Lung (tissue), 12 donors: ENCODE results near the gene FAM120B. TPM values are rescaled to one million over a fixed set of nuclear protein-coding genes. Genes with fewer than 3 reads are reported as not detected.

Experiments used
- ATAC-seq: fragments of 200-7000 bp; cut with Tn5 transposase; one replicate; pipeline ENCODE4 v1.9.1; 2020; ENCODE audit warnings: moderate number of reproducible peaks; ENCODE audit not compliant: insufficient read depth, low FRiP score
- DNase-seq, 3 donors: peaks; one replicate each; pipeline ENCODE4 v3.0.0-alpha.2; 2013 to 2017
- H3K27ac ChIP-seq, 2 donors: one replicate each; pipeline ENCODE4 v1.5.1; 2013; ENCODE audit warnings: mild to moderate bottlenecking in 2 of 2, moderate library complexity in 2 of 2, control low read depth in 1 of 2, inconsistent platforms in 1 of 2, low read depth in 1 of 2, low read length in 1 of 2
- H3K27me3 ChIP-seq, 3 donors: one replicate each; pipeline ENCODE4 v1.5.1; 2013; ENCODE audit warnings: low read length in 2 of 3; ENCODE audit not compliant: control insufficient read depth in 3 of 3, insufficient read depth in 3 of 3
- H3K36me3 ChIP-seq, 4 donors: one replicate each; pipeline ENCODE4 v1.5.1; 2013; ENCODE audit warnings: low read length in 4 of 4, mild to moderate bottlenecking in 1 of 4, moderate library complexity in 1 of 4; ENCODE audit not compliant: control insufficient read depth in 4 of 4, insufficient read depth in 4 of 4
- H3K4me1 ChIP-seq, 5 donors: one replicate each; pipeline ENCODE4 v1.5.1; 2013; ENCODE audit warnings: low read length in 5 of 5, mild to moderate bottlenecking in 2 of 5, moderate library complexity in 1 of 5; ENCODE audit not compliant: control insufficient read depth in 5 of 5, insufficient read depth in 5 of 5
- H3K4me3 ChIP-seq: one replicate; pipeline ENCODE4 v1.5.1; 2013; ENCODE audit warnings: mild to moderate bottlenecking, control low read depth, moderate library complexity
- H3K9ac ChIP-seq, 2 donors: one replicate each; pipeline ENCODE4 v1.5.1; 2013; ENCODE audit warnings: low read length in 2 of 2, control low read depth in 1 of 2; ENCODE audit not compliant: insufficient read depth in 1 of 2
- H3K9me3 ChIP-seq, 4 donors: one replicate each; pipeline ENCODE4 v1.5.1; 2013; ENCODE audit warnings: low read length in 3 of 4, mild to moderate bottlenecking in 1 of 4, moderate library complexity in 1 of 4; ENCODE audit not compliant: control insufficient read depth in 4 of 4, insufficient read depth in 3 of 4
- CTCF ChIP-seq: IDR thresholded peaks from 2 replicates; pipeline ENCODE4 v1.5.1; 2012; ENCODE audit warnings: mild to moderate bottlenecking; ENCODE audit errors: control extremely low read depth, extremely low read depth
- WGBS, 2 donors: extraction: QIAGEN DNeasy Blood & Tissue Kit; methylation state at CpG; one replicate each; pipeline ENCODE4 v1.1.7; 2013; 5-methylcytosine and 5-hydroxymethylcytosine counted together
- polyA plus RNA-seq, 2 donors: library from polyadenylated mRNA; stranded (reverse); fragments of 200-250 nt; gene quantifications; one replicate each; pipeline ENCODE4 v1.2.1, GENCODE V29; 2013
- total RNA-seq, 2 donors: library from RNA; depleted of rRNA in 1 of 2; stranded (reverse); fragments of >200 nt in 1 of 2; gene quantifications; one replicate each; pipeline ENCODE4 v1.2.1, GENCODE V29; 2014 to 2021
- donor health status: control.
- donor health status: control.
- donor health status: Bipolar disorder and iron deficiency.
- donor health status: healthy.
- donor health status: DM: yes; HTN: yes; CAD: no.

FAM120B gene
- total and polyA plus RNA-seq, 4 donors = 8.5 to 35.6 (median 20.7) TPM

DNA sequence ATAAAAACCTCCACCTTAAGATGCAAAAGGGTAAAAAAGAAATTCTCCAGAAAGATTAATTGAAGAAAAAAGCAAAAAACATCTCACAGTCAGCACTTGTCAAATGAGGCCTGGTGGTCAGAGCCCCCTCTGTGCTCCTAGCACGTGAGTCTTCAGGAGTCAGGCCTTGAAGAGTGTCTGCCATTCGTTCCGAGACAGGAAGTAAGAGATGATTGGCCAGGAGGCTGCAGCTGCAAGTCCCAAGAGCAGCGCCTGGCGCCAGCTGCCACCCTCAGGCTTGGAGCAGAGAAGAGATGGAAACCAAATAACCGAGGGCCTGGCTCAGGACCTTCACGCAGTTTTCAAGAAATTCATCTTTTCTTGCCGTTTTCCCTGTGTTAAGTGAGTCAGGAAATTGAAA lies 65.0 kb downstream of the FAM120B start:
- H3K4me1 ChIP-seq = peaks cover 0 to 26% (median 7%) of the 10 kb centered on the region in 5 donors
- no peaks in the 10 kb centered on the region for H3K9me3 ChIP-seq
- H3K27ac ChIP-seq = no peak overlapping the region
- no peaks in the 10 kb centered on the region for H3K27me3 ChIP-seq
- no peak overlapping the region for H3K9ac ChIP-seq
- ATAC-seq (no peak), DNase-seq (peak; percentile 36 to 50 (median 44))
- H3K36me3 ChIP-seq = peaks cover 0 to 19% (median 5%) of the 10 kb centered on the region in 4 donors
- TF ChIP-seq CTCF = no peak
- H3K4me3 ChIP-seq = no peak overlapping the region
- WGBS, 2 donors = 83 to 88% methylated on average over 8 of the region's 8 CpGs

DNA sequence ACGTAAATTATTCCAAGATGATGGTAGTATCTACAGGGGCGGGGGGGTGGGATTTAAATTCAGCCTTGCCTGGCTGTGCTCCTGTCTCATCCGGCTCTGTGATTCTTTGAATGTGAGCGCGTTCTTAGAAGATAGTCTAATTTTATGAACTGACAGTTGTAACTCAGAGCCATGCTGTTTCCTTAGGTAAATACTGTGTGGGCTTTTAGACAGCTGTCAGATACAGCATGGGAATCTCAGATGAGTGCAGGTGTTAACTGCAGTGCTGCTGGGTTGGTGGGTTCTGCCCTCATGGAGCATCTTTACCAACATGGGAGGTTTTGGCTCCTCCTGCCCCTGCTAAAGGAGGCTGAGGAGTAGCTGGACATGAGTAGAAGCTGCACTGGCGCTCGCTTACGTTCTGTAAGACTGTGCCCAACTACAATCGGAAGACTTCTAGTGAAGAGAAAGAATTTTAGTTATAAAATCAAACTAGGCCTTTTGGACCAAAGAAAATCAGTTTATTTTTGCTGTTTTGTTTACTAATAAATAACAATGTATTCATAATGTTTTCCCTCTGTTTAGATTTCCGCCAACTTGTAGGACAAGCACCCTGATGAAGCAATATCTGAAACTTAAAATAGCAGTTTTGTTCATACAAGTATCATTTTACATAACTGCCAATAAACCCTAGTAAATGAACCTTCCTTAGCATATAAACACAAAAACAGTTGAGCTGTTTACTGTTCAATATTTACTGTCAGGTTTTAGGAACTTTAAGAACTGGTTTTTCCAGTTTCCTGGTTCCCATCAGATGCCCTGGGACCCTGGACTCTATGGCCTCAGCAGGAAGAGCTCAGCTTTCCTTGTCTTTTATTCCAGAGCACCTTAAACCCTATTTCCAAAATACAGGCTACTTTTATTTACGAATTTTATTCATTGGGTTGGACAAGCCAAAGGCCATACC lies 66.1 kb downstream of the FAM120B start:
- ATAC-seq = no peak

GRCh38 chr6:170374571-170375444 lies 68.2 kb downstream of the FAM120B start:
- Histone ChIP-seq H3K4me3 (no peak overlapping the region), H3K36me3 (peaks cover 0 to 10% (median 6%) of the 10 kb centered on the region in 4 donors), H3K4me1 (peaks cover 0 to 6% (median 0%) of the 10 kb centered on the region in 5 donors), H3K27me3 (no peaks in the 10 kb centered on the region), H3K27ac (no peak overlapping the region), H3K9me3 (no peaks in the 10 kb centered on the region), H3K9ac (no peak overlapping the region)
- WGBS, 2 donors = 72 to 83% methylated on average over 11 of the region's 11 CpGs
- no peak for DNase-seq
- peak; percentile 27 for ATAC-seq
- no peak for TF ChIP-seq CTCF

More for the DNA sequence above, 66.1 kb downstream of the FAM120B start:
- no peak overlapping the region for H3K4me3 ChIP-seq
- no peaks in the 10 kb centered on the region for H3K9me3 ChIP-seq
- no peak overlapping the region for H3K9ac ChIP-seq
- 95 to 96% methylated on average over 11 of the region's 11 CpGs for WGBS, 2 donors
- DNase-seq = no peak
- H3K27me3 ChIP-seq = no peaks in the 10 kb centered on the region
- H3K27ac ChIP-seq = no peak overlapping the region
- TF ChIP-seq CTCF = no peak
- peaks cover 0 to 15% (median 4%) of the 10 kb centered on the region in 5 donors for H3K4me1 ChIP-seq
- H3K36me3 ChIP-seq = peaks cover 0 to 15% (median 6%) of the 10 kb centered on the region in 4 donors
